ENCODE data around the gene DNMT3A. TPM values are rescaled to one million over a fixed set of nuclear protein-coding genes. Genes with fewer than 3 reads are reported as not detected.

The DNMT3A gene
- total RNA-seq, 1 donor from 2014 or later, result 25.3 TPM

DNA sequence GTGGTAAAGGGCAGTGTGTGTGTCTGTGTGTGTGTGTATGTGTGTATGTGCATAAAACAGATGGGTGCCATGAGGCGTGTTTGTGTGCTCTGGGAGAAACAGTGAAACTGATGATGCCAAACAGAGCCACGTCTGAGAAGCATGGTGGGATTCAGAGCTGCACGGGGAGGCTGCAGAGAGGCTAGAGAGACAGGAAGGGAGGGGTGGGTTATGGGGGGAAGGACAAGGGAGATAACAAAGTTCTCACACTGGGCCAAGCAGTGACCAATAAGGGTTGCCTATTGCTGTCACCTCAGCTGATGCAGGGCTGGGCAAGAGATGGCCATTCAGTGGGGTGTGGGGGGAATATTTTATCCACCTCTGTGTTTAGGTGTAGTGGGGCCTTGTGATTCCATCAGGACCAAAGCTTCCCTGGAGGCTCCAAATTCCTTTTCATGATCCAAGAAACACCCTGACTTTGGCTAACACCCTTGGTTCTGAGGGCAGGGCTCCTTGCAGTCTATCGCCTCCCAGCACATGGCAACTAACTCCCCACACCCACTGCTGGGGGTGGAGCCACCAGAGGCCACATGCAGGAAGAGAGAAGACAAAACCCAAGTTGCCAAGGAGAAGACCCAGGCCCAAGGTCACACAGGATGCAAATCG lies 119.1 kb downstream of the DNMT3A start:
- Histone ChIP-seq H3K4me3 (ENCODE audit: low read depth, low read length) (no peak overlapping the region), H3K36me3 (ENCODE audit: control insufficient read depth, insufficient read depth, low read length) (no peaks in the 10 kb centered on the region), H3K27me3 (ENCODE audit: control insufficient read depth, insufficient read depth, low read length) (peaks cover 2% of the 10 kb centered on the region)
- TF ChIP-seq, protein P1, sequence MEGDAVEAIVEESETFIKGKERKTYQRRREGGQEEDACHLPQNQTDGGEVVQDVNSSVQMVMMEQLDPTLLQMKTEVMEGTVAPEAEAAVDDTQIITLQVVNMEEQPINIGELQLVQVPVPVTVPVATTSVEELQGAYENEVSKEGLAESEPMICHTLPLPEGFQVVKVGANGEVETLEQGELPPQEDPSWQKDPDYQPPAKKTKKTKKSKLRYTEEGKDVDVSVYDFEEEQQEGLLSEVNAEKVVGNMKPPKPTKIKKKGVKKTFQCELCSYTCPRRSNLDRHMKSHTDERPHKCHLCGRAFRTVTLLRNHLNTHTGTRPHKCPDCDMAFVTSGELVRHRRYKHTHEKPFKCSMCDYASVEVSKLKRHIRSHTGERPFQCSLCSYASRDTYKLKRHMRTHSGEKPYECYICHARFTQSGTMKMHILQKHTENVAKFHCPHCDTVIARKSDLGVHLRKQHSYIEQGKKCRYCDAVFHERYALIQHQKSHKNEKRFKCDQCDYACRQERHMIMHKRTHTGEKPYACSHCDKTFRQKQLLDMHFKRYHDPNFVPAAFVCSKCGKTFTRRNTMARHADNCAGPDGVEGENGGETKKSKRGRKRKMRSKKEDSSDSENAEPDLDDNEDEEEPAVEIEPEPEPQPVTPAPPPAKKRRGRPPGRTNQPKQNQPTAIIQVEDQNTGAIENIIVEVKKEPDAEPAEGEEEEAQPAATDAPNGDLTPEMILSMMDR (IDR thresholded peaks at IDR 0.05; ENCODE audit: insufficient read depth, low read length, poor library complexity, severe bottlenecking), result no peak
- no peak for DNase-seq (ENCODE audit: low read depth)

DNA sequence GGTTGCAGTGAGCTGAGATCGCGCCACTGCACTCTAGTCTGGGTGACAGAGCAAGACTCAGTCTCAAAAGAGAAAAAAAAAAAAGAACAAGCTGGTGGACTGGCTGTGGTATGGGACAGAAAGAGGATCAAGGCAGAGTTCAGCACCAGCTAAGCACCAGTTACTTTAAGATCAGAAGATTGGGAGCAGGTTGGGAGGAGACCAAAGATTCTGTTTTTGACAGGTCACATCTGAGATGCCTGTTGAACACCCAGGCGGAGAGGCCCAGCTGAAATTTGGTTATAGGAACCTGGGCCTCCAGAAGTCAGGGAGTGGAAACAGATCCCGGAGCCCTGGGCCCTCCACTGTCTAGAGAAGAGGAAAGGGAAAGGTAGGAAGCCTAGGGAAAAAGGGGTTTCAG lies 120.1 kb downstream of the DNMT3A start:
- Histone ChIP-seq H3K4me3 (ENCODE audit: low read depth, low read length) (no peak overlapping the region), H3K27me3 (ENCODE audit: control insufficient read depth, insufficient read depth, low read length) (peaks cover 2% of the 10 kb centered on the region), H3K36me3 (ENCODE audit: control insufficient read depth, insufficient read depth, low read length) (no peaks in the 10 kb centered on the region)
- TF ChIP-seq, protein P1 (IDR thresholded peaks at IDR 0.05; ENCODE audit: insufficient read depth, low read length, poor library complexity, severe bottlenecking), result no peak
- no peak for DNase-seq (ENCODE audit: low read depth)

GRCh38 chr2:25220313-25220712 lies 121.4 kb downstream of the DNMT3A start:
- TF ChIP-seq, protein P1 (IDR thresholded peaks at IDR 0.05; ENCODE audit: insufficient read depth, low read length, poor library complexity, severe bottlenecking), result no peak
- DNase-seq (ENCODE audit: low read depth), result no peak
- Histone ChIP-seq H3K36me3 (ENCODE audit: control insufficient read depth, insufficient read depth, low read length) (no peaks in the 10 kb centered on the region), H3K4me3 (ENCODE audit: low read depth, low read length) (no peak overlapping the region), H3K27me3 (ENCODE audit: control insufficient read depth, insufficient read depth, low read length) (peaks cover 2% of the 10 kb centered on the region)

GRCh38 chr2:25219621-25220020 lies 122.1 kb downstream of the DNMT3A start:
- TF ChIP-seq, protein P1 (IDR thresholded peaks at IDR 0.05; ENCODE audit: insufficient read depth, low read length, poor library complexity, severe bottlenecking), result no peak
- DNase-seq (ENCODE audit: low read depth), result no peak
- peaks cover 2% of the 10 kb centered on the region for H3K27me3 ChIP-seq (ENCODE audit: control insufficient read depth, insufficient read depth, low read length)
- H3K36me3 ChIP-seq (ENCODE audit: control insufficient read depth, insufficient read depth, low read length), result no peaks in the 10 kb centered on the region
- H3K4me3 ChIP-seq (ENCODE audit: low read depth, low read length), result no peak overlapping the region

GRCh38 chr2:25218100-25218499 lies 123.6 kb downstream of the DNMT3A start:
- DNase-seq (ENCODE audit: low read depth), result no peak
- H3K27me3 ChIP-seq (ENCODE audit: control insufficient read depth, insufficient read depth, low read length), result peaks cover 3% of the 10 kb centered on the region
- H3K4me3 ChIP-seq (ENCODE audit: low read depth, low read length), result no peak overlapping the region
- no peaks in the 10 kb centered on the region for H3K36me3 ChIP-seq (ENCODE audit: control insufficient read depth, insufficient read depth, low read length)
- TF ChIP-seq, protein P1 (IDR thresholded peaks at IDR 0.05; ENCODE audit: insufficient read depth, low read length, poor library complexity, severe bottlenecking), result no peak
